ENCODE data around the gene HMGCS1. TPM values are rescaled to one million over a fixed set of nuclear protein-coding genes. Genes with fewer than 3 reads are reported as not detected.

Gene HMGCS1
- total and polyA plus RNA-seq, 2 of the 8 experiments (the other 6 are each of a cell fraction or from before 2014, with no cell fraction given), result 63.6 to 236 TPM

DNA sequence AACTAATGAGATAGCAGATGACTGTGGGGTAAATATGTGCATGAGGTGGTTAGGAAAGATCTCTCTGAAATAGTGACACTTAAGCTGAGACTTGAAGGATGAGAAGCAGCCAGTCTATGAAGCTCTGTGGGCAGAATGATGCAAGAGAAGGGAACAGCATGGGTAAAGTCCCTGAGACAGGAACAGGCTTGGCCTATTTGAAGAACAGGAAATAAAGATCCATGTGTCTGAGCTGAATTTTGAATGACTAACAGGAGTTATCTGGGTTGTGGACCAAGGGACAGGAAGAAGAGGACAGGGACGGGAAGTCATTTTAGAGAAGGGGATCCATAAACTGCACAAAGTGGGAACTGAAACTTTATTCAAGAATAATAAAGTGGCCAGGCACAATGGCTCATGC is 25.6 kb upstream of the HMGCS1 start (continued):
- TF ChIP-seq, protein P1, sequence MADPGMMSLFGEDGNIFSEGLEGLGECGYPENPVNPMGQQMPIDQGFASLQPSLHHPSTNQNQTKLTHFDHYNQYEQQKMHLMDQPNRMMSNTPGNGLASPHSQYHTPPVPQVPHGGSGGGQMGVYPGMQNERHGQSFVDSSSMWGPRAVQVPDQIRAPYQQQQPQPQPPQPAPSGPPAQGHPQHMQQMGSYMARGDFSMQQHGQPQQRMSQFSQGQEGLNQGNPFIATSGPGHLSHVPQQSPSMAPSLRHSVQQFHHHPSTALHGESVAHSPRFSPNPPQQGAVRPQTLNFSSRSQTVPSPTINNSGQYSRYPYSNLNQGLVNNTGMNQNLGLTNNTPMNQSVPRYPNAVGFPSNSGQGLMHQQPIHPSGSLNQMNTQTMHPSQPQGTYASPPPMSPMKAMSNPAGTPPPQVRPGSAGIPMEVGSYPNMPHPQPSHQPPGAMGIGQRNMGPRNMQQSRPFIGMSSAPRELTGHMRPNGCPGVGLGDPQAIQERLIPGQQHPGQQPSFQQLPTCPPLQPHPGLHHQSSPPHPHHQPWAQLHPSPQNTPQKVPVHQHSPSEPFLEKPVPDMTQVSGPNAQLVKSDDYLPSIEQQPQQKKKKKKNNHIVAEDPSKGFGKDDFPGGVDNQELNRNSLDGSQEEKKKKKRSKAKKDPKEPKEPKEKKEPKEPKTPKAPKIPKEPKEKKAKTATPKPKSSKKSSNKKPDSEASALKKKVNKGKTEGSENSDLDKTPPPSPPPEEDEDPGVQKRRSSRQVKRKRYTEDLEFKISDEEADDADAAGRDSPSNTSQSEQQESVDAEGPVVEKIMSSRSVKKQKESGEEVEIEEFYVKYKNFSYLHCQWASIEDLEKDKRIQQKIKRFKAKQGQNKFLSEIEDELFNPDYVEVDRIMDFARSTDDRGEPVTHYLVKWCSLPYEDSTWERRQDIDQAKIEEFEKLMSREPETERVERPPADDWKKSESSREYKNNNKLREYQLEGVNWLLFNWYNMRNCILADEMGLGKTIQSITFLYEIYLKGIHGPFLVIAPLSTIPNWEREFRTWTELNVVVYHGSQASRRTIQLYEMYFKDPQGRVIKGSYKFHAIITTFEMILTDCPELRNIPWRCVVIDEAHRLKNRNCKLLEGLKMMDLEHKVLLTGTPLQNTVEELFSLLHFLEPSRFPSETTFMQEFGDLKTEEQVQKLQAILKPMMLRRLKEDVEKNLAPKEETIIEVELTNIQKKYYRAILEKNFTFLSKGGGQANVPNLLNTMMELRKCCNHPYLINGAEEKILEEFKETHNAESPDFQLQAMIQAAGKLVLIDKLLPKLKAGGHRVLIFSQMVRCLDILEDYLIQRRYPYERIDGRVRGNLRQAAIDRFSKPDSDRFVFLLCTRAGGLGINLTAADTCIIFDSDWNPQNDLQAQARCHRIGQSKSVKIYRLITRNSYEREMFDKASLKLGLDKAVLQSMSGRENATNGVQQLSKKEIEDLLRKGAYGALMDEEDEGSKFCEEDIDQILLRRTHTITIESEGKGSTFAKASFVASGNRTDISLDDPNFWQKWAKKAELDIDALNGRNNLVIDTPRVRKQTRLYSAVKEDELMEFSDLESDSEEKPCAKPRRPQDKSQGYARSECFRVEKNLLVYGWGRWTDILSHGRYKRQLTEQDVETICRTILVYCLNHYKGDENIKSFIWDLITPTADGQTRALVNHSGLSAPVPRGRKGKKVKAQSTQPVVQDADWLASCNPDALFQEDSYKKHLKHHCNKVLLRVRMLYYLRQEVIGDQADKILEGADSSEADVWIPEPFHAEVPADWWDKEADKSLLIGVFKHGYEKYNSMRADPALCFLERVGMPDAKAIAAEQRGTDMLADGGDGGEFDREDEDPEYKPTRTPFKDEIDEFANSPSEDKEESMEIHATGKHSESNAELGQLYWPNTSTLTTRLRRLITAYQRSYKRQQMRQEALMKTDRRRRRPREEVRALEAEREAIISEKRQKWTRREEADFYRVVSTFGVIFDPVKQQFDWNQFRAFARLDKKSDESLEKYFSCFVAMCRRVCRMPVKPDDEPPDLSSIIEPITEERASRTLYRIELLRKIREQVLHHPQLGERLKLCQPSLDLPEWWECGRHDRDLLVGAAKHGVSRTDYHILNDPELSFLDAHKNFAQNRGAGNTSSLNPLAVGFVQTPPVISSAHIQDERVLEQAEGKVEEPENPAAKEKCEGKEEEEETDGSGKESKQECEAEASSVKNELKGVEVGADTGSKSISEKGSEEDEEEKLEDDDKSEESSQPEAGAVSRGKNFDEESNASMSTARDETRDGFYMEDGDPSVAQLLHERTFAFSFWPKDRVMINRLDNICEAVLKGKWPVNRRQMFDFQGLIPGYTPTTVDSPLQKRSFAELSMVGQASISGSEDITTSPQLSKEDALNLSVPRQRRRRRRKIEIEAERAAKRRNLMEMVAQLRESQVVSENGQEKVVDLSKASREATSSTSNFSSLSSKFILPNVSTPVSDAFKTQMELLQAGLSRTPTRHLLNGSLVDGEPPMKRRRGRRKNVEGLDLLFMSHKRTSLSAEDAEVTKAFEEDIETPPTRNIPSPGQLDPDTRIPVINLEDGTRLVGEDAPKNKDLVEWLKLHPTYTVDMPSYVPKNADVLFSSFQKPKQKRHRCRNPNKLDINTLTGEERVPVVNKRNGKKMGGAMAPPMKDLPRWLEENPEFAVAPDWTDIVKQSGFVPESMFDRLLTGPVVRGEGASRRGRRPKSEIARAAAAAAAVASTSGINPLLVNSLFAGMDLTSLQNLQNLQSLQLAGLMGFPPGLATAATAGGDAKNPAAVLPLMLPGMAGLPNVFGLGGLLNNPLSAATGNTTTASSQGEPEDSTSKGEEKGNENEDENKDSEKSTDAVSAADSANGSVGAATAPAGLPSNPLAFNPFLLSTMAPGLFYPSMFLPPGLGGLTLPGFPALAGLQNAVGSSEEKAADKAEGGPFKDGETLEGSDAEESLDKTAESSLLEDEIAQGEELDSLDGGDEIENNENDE (IDR thresholded peaks at IDR 0.05; ENCODE audit: insufficient replicate concordance, low read length), result no peak
- TF ChIP-seq CTBP2 (IDR thresholded peaks at IDR 0.05; ENCODE audit: borderline replicate concordance, insufficient read depth, insufficient read length, low read length), result no peak
- no peak for TF ChIP-seq TCF12 (IDR thresholded peaks at IDR 0.05; ENCODE audit: low read depth, low read length)
- TF ChIP-seq BACH1 (IDR thresholded peaks at IDR 0.05; ENCODE audit: low read length), result no peak

Measured in H1 (cell line).